ENCODE data around the gene PTPN1.

Gene PTPN1

DNA sequence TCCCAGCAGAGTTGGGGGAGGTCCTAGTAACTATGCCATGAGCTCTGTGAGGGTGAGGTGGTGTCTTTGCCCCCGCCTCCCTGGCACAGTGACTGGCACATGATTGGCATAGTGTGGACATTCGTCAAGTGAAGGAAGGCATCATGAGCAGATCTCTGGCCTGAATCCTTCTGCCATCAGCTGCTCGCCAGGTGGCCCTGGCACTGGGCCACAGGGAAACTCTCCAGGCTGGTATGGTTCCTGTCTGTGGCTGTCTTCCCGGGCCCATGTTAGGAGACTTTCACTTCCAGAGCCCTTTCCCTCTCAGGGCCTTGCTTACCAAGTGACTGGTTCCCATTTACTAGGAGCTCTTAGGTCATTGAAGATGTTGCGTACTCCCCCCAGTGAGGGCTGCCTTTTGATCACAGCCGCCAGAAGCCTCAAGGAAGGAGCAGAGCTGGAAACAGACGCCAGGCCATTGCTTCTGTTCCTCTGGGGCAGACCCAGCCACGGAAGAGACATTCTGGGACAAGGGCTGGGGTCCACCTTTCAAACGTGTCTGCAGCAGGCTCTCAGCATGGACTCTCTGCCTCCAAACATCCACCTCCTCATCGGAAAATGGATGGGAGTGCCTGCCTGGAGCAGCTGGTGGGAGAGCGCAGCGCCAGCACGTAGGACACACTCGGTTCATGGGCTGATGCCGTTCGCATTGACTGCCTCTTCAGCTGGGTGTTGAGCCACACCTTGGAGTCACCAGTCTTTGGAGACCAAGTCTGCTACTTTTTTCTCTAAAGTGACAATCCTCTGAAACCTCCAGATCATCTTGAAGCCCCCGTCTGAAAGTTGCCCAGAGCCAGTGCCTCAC is 67.2 kb downstream of the PTPN1 start:
- DNase-seq (ENCODE audit: low spot score), result no peak

DNA sequence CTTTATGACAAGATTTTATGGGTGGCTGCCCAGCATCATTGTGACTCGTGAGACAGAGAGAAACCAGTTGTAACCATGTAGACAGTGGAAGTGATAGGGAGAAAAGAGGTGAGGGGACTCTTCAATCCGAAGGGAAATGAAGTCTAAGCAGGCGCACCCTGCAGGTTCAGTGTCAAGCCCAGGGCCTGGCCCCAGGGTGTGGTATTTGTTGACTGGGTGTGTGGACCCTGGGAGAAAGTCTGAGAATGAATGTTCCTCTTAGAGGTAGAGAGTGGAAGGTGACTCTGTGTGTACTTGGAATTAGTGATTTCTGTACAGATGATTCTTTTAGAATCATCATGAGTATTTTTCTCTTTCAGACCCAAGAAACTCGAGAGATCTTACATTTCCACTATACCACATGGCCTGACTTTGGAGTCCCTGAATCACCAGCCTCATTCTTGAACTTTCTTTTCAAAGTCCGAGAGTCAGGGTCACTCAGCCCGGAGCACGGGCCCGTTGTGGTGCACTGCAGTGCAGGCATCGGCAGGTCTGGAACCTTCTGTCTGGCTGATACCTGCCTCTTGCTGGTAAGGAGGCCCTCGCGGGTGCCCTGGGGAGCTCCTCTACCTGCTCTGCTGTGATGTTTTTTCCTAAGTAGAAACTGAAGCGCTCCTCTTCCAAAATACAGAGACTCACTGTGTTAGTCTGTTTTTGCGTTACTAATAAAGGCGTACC is 68.0 kb downstream of the PTPN1 start:
- no peak for DNase-seq (ENCODE audit: low spot score)

DNA sequence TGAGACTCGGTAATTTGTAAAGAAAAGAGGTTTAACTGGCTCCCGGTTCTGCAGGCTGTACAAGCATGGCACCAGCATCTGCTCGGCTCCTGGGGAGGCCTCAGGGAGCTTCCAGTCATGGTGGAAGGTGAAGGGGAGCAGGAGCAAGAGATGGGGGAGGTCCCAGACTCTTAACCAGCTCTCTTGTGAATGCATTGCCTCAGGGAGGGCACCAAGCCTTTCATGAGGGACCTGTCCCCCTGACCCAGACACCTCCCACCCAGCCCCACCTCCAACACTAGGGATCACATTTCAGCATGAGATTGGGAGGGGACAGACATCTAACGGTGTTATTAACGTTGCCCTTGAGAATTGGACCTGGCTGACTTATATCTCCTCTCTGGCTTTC is 68.6 kb downstream of the PTPN1 start:
- DNase-seq (ENCODE audit: low spot score), result no peak

DNA sequence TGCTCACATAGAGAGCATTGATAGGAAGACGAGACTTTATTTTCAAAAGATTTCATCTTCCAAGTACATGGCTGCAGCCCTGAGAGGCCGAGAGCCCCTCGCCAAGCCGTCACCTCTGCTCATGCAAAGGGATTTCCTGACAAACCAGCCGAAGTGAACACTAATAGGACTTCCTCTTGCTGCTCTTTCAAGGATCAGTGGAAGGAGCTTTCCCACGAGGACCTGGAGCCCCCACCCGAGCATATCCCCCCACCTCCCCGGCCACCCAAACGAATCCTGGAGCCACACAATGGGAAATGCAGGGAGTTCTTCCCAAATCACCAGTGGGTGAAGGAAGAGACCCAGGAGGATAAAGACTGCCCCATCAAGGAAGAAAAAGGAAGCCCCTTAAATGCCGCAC is 69.3 kb downstream of the PTPN1 start:
- no peak for DNase-seq (ENCODE audit: low spot score)

DNA sequence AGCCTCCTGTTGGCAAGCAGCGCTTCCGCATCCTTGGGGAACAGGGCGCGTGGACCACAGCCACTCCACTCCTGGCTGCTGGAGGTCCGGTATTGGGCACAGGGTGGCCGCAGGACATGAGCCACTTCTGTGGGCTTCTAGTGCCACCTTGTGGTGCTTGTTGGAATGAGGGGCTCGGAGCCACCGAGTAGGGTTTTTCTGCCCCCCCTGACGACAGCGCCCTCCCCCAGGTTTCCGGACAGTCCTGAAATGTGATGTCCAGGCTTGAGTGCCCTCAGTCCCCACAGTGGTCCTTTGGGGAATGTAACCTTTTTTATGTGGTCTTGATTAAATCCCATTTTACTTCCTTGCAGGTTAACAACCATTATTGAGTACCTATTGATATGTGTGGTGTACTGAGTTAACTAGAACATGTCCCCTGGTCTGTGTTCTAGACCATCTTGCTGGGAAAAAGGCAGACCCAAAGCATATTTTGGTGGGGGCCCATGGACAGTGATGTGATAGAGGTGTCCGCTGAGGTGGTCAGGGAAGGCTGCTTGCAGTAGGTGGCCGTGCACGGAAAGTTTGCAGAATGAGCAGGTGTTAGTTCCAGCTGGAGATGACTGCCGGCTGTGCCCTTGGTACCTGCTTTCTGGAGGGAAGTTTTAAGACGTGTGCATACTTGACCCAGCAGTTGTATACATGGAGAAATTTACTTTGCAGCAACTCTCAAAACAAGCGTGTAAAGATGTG is 70.0 kb downstream of the PTPN1 start:
- DNase-seq (ENCODE audit: low spot score), result peak; percentile 95

DNA sequence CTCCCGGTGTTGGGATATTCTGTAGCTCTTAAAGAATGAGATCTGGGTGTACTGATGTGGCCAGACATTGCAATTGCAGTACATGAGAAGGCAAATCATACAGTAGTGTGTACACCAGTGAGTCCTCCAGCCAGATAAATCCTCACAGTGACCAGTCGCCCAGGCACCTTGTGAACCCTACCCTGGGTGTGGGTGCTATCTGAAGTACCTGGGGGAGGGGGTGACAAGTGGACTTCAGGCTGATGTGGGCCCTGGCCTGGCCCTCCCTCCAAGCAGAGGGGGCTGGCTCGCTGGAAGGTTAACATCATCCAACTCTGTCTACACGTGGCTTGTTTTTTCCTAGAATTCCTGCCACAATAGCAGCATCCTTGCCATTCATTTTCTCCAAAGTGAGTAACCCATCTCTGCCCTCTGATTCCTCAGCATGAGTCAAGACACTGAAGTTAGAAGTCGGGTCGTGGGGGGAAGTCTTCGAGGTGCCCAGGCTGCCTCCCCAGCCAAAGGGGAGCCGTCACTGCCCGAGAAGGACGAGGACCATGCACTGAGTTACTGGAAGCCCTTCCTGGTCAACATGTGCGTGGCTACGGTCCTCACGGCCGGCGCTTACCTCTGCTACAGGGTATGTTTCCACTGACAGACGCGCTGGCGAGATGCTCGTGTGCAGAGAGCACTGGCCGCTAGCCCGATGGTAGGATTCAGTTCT is 70.8 kb downstream of the PTPN1 start:
- DNase-seq (ENCODE audit: low spot score), result no peak

DNA sequence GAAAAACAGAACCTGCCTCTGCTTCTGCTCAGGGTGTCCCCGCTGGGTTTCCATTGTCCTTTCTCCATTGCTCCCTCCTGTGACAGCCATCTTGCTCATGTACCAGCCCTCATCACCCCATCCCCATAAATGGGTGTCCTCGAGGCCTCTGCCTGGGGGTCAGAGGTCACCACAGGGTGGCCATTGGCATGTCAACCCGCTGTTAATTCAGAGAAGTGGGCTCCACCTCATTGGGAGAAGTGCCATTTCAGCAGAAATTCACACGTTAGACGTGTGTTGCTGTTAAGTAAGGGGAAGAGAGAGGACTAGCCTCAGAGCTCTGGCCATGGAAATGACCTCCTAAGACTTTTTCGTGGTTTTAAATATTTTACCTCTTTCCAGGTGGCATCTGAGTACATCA is 71.9 kb downstream of the PTPN1 start:
- DNase-seq (ENCODE audit: low spot score), result no peak

DNA sequence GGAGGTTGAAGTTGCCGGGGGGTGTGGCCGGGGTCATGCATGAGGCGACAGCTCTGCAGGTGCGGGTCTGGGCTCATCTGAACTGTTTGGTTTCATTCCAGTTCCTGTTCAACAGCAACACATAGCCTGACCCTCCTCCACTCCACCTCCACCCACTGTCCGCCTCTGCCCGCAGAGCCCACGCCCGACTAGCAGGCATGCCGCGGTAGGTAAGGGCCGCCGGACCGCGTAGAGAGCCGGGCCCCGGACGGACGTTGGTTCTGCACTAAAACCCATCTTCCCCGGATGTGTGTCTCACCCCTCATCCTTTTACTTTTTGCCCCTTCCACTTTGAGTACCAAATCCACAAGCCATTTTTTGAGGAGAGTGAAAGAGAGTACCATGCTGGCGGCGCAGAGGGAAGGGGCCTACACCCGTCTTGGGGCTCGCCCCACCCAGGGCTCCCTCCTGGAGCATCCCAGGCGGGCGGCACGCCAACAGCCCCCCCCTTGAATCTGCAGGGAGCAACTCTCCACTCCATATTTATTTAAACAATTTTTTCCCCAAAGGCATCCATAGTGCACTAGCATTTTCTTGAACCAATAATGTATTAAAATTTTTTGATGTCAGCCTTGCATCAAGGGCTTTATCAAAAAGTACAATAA is 72.5 kb downstream of the PTPN1 start:
- no peak for DNase-seq (ENCODE audit: low spot score)

DNA sequence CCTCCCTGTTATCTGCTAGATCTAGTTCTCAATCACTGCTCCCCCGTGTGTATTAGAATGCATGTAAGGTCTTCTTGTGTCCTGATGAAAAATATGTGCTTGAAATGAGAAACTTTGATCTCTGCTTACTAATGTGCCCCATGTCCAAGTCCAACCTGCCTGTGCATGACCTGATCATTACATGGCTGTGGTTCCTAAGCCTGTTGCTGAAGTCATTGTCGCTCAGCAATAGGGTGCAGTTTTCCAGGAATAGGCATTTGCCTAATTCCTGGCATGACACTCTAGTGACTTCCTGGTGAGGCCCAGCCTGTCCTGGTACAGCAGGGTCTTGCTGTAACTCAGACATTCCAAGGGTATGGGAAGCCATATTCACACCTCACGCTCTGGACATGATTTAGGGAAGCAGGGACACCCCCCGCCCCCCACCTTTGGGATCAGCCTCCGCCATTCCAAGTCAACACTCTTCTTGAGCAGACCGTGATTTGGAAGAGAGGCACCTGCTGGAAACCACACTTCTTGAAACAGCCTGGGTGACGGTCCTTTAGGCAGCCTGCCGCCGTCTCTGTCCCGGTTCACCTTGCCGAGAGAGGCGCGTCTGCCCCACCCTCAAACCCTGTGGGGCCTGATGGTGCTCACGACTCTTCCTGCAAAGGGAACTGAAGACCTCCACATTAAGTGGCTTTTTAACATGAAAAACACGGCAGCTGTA is 73.4 kb downstream of the PTPN1 start:
- DNase-seq (ENCODE audit: low spot score), result no peak

DNA sequence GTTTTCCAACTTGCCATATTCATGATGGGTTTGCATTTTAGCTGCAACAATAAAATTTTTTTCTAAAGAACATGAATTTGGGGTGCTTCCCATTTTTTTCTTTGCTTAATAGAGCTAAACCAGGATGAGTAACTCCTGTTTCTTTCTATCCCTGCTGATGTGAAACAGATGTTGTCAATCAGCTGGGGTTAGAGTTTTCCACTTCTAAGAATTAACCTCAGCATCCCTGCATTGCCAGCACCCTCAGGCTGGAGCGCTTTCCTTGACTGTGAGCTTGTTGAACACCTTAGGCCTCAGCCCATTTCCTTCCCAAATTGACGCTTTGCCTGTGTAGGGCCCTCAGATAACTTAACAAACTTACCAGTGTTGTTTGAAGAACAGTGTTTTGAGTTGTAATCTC is 74.5 kb downstream of the PTPN1 start:
- DNase-seq (ENCODE audit: low spot score), result no peak

DNA sequence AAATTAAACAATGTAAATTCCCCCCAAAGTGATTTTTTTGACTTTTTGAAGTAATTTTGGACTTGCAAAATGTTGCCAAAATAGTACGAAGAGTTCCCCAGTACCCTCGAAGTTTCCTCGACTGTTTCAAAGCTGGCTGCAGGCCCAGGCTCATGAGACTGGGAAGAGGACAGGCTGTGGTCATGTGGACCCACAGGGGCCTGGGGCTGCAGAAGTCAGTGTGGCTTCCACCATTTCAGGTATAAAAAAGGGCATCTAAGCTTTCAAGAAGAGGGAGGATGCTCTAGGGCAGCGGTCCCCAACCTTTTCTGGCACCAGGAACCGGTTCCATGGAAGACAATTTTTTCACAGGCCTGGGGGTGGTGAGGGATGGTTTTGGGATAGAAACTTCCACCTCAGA is 75.0 kb downstream of the PTPN1 start:
- no peak for DNase-seq (ENCODE audit: low spot score)

DNA sequence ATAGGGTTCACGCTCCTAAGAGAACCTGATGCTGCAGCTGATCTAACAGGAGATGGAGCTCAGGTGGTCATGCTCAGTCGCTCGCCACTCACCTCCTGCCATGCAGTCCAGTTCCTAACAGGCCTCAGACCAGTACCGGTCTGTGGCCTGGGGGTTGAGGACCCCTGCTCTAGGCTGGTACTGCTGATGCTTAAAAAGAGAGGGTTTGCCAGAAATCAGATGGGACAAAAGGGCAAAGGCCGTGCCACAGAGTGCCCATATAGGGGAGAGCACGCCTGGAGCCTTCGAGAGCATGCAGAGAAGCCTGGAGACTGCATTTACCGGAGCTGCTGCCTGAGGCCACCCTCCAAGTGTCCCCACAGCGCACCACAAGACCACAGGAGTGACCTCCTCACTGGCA is 75.5 kb downstream of the PTPN1 start:
- no peak for DNase-seq (ENCODE audit: low spot score)

DNA sequence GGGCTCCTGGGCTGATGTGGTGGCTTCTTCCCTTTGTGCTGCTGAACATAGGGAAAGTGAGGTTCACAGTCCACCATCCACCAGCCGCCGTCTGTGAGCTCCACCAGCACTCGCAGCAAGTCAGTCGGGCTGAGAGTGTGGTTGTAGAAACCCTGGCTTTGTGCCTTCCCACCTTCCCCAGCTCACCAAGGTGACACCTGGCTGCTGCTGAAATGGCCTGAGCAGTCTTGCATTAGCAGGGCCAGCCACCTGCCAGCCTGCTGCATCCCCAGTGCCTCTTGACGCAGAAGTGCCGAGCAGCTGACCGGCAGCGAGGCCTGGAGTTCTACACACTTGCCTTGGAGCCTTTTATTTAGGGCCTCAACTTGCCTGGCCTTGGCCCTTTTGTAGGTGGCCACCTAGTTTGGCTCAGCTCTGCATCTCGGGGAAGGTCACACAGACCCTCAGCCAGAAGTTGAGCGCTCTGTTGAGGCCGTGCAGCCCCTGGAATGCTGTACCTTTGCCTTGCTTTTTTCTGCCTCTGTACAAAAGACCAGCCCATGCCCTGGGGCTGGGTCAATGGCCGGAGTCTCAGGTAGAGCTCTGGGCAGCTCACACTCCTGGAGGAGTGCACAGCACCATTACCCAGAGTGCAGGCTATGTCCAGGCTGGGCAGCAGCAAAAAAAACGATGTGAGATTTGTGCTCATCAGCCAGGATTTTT is 76.5 kb downstream of the PTPN1 start:
- DNase-seq (ENCODE audit: low spot score), result no peak

DNA sequence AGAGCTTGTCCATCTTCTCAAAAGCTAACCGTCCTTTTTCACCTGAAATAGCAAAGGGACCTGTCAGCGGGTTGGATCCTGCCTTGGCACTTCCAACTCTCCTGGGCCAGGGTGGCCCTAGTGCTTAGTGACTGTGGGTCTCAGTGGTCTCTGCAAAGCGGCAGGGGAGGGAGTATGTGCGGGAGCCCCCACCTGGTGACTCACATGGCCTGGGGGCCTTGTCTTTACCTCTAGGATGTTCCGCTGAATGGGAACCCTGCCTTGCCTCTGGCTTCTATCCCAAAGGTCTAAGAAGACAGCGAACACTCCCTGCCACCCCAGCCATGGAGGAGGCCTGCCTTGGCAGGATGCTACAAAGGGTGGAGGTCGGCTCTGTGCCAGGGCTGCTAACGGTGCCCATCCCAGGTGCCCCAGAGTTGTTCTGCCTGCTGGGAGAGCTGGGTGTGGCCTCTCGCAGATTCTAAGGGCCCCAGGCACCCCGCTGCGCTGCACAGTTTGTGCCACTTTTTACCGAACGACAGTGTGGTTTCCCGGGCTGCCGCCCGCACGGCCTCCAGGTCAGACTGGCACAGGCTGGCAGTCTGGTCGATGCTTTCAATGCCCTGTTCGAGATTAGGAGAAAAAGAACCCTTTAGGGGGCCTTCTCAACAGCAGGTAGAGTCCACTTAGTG is 77.2 kb downstream of the PTPN1 start:
- no peak for DNase-seq (ENCODE audit: low spot score)

DNA sequence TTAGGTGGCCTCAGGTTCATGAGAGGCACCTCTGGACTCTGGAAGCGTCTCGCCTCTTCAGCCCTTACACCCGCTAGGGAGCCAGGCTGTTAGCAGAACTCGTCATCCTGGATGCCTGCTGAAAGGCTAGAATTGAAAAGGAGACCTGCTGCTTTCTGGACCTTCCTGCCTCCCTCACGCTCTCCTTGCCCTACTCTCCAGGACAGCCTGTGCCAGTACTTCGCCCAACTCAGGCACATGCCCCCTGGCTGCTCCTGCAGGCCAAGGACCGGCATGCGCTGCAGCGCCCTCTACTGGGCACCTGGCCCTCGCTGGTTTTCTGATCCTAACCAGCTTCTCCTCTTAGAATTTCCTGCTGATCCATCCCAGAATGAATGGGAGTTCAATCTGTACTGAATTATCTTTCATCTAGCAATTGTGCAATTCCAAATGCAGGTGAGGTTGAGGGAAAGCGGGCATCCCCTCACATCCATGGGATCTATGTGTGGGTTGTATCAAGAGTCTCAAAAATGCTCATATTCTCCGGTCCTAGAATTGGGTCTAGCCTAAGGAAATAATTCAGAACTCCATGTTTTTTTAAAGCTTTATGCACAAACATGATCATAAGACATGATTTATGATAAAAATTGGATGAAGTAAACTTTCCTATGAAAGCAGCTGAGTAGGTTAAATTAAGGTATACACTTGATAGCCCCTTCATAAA is 78.0 kb downstream of the PTPN1 start:
- peak; percentile 98 for DNase-seq (ENCODE audit: low spot score)

DNA sequence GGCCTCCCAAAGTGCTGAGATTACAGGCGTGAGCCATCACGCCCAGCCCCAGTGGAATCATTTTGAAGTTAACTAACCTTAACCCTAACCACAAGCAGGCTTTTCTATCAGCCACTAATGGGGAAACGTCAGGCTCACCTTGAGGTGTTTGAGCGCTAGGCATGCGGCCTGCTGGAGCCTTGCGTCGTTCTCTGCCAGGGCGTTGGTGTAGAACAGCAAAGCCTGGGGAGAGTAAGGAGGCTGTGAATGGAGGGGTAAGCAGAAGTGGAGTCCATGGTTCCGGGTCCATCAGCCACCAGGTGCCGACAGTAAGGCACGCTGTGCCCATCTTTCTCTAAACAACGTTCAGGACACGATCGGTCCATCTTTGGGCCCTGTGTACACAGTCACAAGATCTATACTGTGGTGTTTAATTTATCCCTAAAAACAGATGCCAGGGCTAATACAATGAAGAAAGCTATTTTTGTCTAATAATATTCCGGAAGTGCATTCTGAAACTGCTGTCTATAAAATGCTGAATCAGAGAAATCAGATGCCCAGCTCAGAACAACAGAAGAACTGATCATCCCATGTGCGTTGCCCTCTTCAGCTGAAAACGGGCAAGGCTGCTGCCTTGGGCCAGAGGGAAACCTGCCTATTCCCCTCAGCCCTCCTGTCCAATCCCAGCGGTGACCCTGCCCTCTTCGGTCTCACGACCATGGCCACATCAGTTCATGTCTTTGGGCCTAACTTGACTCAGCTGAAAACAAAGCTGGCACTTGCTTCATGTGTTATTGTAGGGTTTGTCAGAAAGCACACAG is 79.6 kb downstream of the PTPN1 start:
- no peak for DNase-seq (ENCODE audit: low spot score)

DNA sequence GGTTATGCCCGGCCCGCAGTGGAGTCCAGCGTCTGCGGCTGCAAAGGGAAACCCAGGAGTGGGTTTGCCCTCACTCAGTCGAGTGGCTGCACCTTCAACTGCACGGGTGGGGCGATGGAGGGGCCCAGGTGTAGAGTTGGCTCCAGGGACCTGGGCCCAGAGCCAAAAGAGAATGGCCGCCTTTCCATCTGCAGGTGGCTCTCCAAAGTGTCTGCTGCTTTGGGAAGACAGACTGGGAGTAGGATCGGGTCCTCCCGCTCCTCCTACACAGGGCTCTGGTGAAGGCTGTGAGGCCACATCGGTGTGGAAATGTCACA is 80.1 kb downstream of the PTPN1 start:
- no peak for DNase-seq (ENCODE audit: low spot score)

DNA sequence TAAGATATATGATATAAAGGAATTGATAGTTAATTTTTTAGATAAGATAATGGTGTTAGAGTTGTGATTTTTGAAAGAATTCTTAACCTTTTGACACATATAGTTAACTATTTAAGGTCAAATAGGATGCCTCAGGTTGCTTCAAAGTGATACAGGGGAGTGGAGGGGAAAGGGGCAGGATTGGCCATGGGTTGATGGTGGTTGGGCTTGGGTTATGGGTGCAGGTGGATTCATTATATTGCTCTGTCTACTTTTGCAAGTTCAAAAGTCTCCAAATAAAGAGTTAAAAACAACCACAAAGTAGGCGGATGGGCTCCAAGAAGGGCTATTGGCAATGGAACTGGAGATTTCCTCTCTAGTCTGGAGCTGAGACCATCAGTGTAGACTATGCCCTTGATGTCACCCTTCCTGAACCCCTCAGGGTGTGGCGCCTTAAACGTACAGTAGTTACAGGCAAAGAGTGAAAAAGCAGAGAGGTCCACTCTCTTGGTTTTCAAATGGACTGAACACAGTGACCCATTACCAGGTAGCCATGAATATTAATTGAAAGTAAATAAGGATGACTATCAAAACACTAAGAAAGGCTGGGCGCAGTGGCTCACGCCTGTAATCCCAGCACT is 81.2 kb downstream of the PTPN1 start:
- DNase-seq (ENCODE audit: low spot score), result no peak
